Activated naive CD4-positive, alpha-beta T cell treated with anti-CD3 and anti-CD28 coated beads, Interleukin-2, amount 10 ng/mL, durations not matched to agents 7 days and 5 days (primary cell): ENCODE data around the gene MARK2.
A peak's percentile ranks its signal among the peaks of the same experiment; 100 is the strongest.

Experiments used
- CTCF ChIA-PET: fragments of 350-600 bp; sonication (Branson Sonifier 250); formaldehyde crosslinking; loops from one replicate; lab custom pipeline; 2021; ENCODE audit warnings: antibody characterized with exemption; lab: Charles Lee
- DNase-seq: peaks from one replicate; pipeline ENCODE4 v3.0.0-alpha.2; 2020
- H3K27ac Mint-ChIP-seq: one replicate; pipeline ENCODE4 v1.8.0; 2021; ENCODE audit warnings: mild to moderate bottlenecking, moderate library complexity, mixed read lengths
- H3K27me3 Mint-ChIP-seq: one replicate; pipeline ENCODE4 v1.8.0; 2021; ENCODE audit warnings: mild to moderate bottlenecking, mixed read lengths
- H3K36me3 Mint-ChIP-seq: one replicate; pipeline ENCODE4 v1.8.0; 2021; ENCODE audit warnings: mixed read lengths
- H3K4me1 Mint-ChIP-seq: one replicate; pipeline ENCODE4 v1.8.0; 2021; ENCODE audit warnings: mixed read lengths
- H3K4me3 Mint-ChIP-seq: one replicate; pipeline ENCODE4 v1.8.0; 2021; ENCODE audit warnings: mild to moderate bottlenecking, moderate library complexity, mixed read lengths
- H3K9me3 Mint-ChIP-seq: one replicate; pipeline ENCODE4 v1.8.0; 2021; ENCODE audit warnings: mixed read lengths

Gene MARK2

DNA sequence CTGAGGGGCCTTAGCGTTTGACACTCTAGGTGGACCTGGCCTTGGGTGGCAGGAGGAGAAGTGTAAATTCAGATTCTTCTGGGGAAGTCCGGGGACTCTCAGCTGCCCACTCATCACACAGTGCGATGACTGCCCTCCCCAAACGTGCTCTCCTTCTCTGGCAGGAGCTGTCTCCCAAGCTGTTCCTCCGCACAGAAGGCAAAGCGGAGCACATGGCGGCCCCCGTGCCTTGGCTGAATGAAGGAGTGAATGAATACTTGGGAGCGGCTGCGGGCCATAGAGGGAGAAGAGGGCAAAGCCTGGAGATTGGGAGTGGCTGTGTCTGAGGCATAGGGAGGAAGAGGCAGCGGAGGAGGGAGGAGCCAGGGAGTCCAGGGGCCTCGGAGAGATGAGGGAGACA is 93.0 kb downstream of the MARK2 start:
- no peak overlapping the region for H3K4me3 Mint-ChIP-seq
- H3K36me3 Mint-ChIP-seq = no peaks in the 10 kb centered on the region
- H3K27me3 Mint-ChIP-seq = peaks cover 46% of the 10 kb centered on the region
- no peaks in the 10 kb centered on the region for H3K9me3 Mint-ChIP-seq
- DNase-seq = no peak
- no peak overlapping the region for H3K27ac Mint-ChIP-seq
- H3K4me1 Mint-ChIP-seq = no peaks in the 10 kb centered on the region
- CTCF ChIA-PET = no interaction called here

- Mint-ChIP-seq H3K4me3 (no peak overlapping the region), H3K27me3 (peaks cover 32% of the 10 kb centered on the region), H3K4me1 (peaks cover 11% of the 10 kb centered on the region), H3K36me3 (no peaks in the 10 kb centered on the region), H3K9me3 (no peaks in the 10 kb centered on the region), H3K27ac (no peak overlapping the region)
- CTCF ChIA-PET = no interaction called here
- DNase-seq = no peak
These were observed 94.5 kb downstream of the MARK2 start for GRCh38 chr11:63933459-63933858.

GRCh38 chr11:63937713-63938478 is 99.0 kb downstream of the MARK2 start:
- H3K4me1 Mint-ChIP-seq = peaks cover 31% of the 10 kb centered on the region
- CTCF ChIA-PET = interaction anchor here (0.9 kb wide), 1 partner anchor 101 kb away, joined by 4 read pairs; no protein-coding TSS in a partner anchor

DNA sequence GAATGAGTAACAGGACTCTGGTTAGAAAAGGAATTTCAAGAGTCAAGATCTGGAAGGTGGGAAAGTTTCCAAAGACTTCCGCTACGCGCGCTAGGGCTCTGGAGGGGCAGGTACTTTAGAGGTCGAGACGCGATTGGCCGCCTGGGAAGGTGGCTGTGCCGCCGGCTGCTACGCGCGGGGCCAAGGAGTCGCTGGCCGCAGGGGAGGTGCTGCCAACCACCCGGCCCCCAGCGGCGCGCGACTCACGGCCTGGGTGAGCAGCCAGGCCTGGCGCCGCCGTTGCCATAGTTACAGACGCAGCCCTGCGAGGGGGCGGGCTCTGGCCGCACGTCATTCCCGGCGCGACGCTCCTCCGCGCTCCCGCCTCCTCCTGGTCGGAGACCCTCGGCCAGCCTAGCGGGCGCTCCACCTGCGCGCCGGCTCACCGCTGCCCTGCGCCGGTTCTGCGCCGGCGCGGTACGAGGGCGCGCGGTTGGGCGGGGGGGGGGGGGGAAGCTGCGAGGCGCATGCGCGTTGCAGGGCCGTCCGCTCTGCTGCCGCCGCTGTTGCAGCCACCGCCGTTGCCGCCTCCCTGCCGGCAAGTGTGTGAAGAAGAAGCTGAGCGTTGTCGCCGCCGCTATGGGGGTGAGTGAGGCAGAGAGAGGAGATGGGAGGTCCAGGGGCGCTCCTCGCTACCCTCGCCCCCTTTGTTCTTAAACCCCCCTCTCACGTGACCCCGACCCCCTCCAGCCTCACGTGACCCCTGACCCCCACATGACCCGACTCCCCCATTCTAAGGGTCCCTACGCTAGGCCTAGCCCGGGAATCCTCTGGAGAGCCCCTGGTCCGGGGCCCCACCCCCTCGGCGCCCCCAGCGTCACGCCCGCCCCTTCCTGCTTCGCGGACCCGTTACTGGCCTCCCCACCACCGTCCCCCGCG is 99.8 kb downstream of the MARK2 start, which contains the start of gene NAA40:
Gene NAA40, plus strand, starts transcription at position 524 of the 918 bp plus-strand sequence. Its CDS starts 95 bp downstream, at position 619.
- CTCF ChIA-PET = interaction anchor here (1.0 kb wide), 1 partner anchor 101 kb away, joined by 4 read pairs; no protein-coding TSS in a partner anchor
- Mint-ChIP-seq H3K27me3 (peaks cover 9% of the 10 kb centered on the region), H3K4me3 (peak within 1 kb of the TSS; percentile 83), H3K27ac (peak within 1 kb of the TSS; percentile 84), H3K4me1 (peaks cover 37% of the 10 kb centered on the region), H3K36me3 (peaks cover 6% of the 10 kb centered on the region), H3K9me3 (no peaks in the 10 kb centered on the region)
- DNase-seq = peak; percentile 94

More at GRCh38 chr11:63937713-63938478, 99.0 kb downstream of the MARK2 start:
- peaks cover 12% of the 10 kb centered on the region for H3K27me3 Mint-ChIP-seq
- H3K27ac Mint-ChIP-seq = peak overlapping the region; percentile 81
- no peaks in the 10 kb centered on the region for H3K9me3 Mint-ChIP-seq
- H3K36me3 Mint-ChIP-seq = peaks cover 6% of the 10 kb centered on the region
- peak overlapping the region; percentile 83 for H3K4me3 Mint-ChIP-seq
- peak; percentile 56 for DNase-seq

DNA sequence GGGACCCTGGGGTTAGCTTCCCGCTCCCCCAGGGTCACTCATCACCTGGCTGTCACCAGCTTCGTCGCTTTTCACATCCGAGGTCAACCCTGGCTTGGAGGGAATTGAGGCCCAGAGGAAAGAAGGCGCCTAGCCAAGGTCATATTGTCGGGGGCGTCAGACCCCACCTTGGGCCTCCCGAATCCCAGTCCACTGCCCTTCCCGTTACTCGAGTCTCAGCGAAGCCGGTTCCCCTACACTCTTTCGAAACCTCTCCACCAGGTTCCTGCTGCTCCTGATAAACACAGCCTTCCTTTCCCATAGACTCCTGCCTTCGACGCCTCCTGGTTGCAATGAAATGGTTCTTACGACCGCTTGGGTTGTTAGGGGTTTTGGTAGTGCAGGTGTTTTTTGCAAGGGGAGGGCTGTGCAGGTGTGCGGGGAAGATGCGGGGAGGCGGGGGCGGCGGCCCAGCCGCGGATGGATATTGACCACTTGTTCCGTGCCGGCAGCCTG is 100.5 kb downstream of the MARK2 start:
- Mint-ChIP-seq H3K4me3 (peak overlapping the region; percentile 83), H3K4me1 (peaks cover 43% of the 10 kb centered on the region)
- CTCF ChIA-PET = interaction anchor here (1.0 kb wide), 1 partner anchor 102 kb away, joined by 4 read pairs; no protein-coding TSS in a partner anchor

GRCh38 chr11:63940786-63941185 is 101.9 kb downstream of the MARK2 start:
- CTCF ChIA-PET = interaction anchor here (8.0 kb wide), 1 partner anchor 105 kb away, joined by 150 read pairs; the partner anchor contains the start of gene MARK2
- no peak for DNase-seq
- peaks cover 6% of the 10 kb centered on the region for H3K36me3 Mint-ChIP-seq
- peaks cover 44% of the 10 kb centered on the region for H3K4me1 Mint-ChIP-seq
- H3K4me3 Mint-ChIP-seq = peak overlapping the region; percentile 83
- no peaks in the 10 kb centered on the region for H3K9me3 Mint-ChIP-seq
- peaks cover 4% of the 10 kb centered on the region for H3K27me3 Mint-ChIP-seq
- H3K27ac Mint-ChIP-seq = no peak overlapping the region

More for the DNA sequence above, 100.5 kb downstream of the MARK2 start:
- no peaks in the 10 kb centered on the region for H3K9me3 Mint-ChIP-seq
- DNase-seq = no peak
- H3K36me3 Mint-ChIP-seq = peaks cover 6% of the 10 kb centered on the region
- peak overlapping the region; percentile 84 for H3K27ac Mint-ChIP-seq
- H3K27me3 Mint-ChIP-seq = peaks cover 9% of the 10 kb centered on the region

DNA sequence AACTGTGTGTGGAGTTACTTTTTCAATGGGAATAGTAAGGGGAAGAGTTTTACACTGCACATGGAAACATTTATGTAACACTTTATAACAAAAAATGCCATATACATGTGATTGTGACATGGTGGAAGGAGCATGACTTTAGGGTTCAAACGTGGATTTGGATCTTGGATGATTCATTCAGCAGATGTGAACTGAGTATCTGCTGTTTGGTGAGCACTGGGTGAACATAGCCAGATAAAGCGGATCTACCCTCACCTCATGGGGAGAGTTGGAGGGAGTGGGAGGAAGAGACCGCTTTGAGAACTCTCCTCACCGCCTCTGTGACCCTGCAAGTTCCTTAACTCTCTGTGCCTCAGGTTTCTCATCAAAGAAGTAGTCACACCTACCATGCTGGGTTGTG is 103.0 kb downstream of the MARK2 start:
- CTCF ChIA-PET = interaction anchor here (0.6 to 8.0 kb wide), 2 partner anchors 106 to 281 kb away, joined by 5 to 150 read pairs; partner anchors contain the start of gene MARK2
- Mint-ChIP-seq H3K4me1 (peaks cover 45% of the 10 kb centered on the region), H3K27ac (no peak overlapping the region), H3K36me3 (peaks cover 8% of the 10 kb centered on the region), H3K4me3 (no peak overlapping the region), H3K27me3 (no peaks in the 10 kb centered on the region), H3K9me3 (no peaks in the 10 kb centered on the region)
- no peak for DNase-seq

GRCh38 chr11:63942803-63943202 is 103.9 kb downstream of the MARK2 start:
- DNase-seq = no peak
- Mint-ChIP-seq H3K27ac (no peak overlapping the region), H3K9me3 (no peaks in the 10 kb centered on the region), H3K4me1 (peaks cover 41% of the 10 kb centered on the region), H3K27me3 (no peaks in the 10 kb centered on the region), H3K36me3 (peaks cover 8% of the 10 kb centered on the region), H3K4me3 (no peak overlapping the region)
- CTCF ChIA-PET = interaction anchor here (8.0 kb wide), 1 partner anchor 107 kb away, joined by 150 read pairs; the partner anchor contains the start of gene MARK2

DNA sequence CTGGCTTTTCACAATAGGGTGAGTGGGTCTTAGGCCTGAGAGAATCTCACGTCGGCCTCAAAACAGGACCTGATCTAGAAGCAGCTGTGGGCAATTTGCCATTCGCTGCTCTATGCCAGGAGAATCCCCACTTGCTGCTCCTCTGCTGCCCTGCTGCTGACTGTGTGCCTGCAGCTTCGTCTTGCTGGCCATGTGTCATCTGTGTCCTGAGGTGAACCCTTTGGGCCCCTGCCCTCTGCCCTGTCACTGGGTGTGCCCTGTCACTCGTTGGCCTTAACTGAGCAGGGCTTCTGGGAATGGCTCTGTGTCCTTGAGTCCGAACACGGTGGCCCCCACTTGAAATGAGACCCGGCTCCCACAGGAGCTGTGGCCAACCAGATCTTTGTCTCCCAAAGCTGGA is 106.1 kb downstream of the MARK2 start:
- Mint-ChIP-seq H3K4me1 (peaks cover 29% of the 10 kb centered on the region), H3K27ac (no peak overlapping the region), H3K27me3 (no peaks in the 10 kb centered on the region), H3K9me3 (no peaks in the 10 kb centered on the region), H3K4me3 (no peak overlapping the region), H3K36me3 (peaks cover 7% of the 10 kb centered on the region)
- DNase-seq = no peak
- CTCF ChIA-PET = interaction anchor here (0.7 to 8.0 kb wide), 13 partner anchors 15 to 464 kb away, joined by 3 to 150 read pairs (median 4); partner anchors contain the start of genes MARK2, RCOR2 and ZFTA

DNA sequence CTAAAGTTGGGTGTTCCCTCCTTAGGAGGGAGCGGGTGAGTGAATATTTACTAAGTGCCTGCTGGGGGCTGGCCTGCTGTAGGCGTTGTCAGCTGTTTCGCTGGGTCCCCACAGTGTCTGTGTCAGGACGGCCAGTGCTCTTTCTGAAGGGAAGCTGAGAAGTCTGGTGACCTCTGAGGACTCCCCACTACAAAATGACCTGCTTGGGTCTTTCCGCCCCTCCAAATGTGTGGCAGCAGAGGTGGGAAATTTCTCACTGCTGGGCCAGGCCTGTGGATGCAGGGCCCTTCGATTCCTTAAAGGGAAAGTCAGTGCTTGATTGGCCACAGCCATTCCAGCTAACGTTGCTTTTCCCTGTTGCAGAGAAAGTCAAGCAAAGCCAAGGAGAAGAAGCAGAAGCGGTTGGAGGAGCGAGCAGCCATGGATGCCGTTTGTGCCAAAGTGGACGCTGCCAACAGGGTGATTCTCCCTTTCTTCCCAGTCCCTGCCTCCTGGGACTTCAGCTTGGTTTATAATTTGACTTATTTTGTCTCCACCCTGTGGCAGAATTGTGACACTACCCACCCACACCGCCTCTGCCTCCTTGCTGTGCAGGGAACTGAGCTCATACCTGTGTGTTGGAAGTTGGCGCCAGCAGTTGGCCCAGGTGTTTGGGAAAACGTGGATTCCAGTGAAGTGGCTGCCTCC is 106.7 kb downstream of the MARK2 start:
- CTCF ChIA-PET = interaction anchor here (0.6 to 8.0 kb wide), 20 partner anchors 12 to 465 kb away, joined by 3 to 150 read pairs (median 3); partner anchors contain the start of genes COX8A, MARK2 and ZFTA
- Mint-ChIP-seq H3K9me3 (no peaks in the 10 kb centered on the region), H3K27ac (no peak overlapping the region), H3K4me3 (no peak overlapping the region), H3K4me1 (peaks cover 26% of the 10 kb centered on the region), H3K36me3 (peaks cover 6% of the 10 kb centered on the region), H3K27me3 (no peaks in the 10 kb centered on the region)
- peak; percentile 68 for DNase-seq

DNA sequence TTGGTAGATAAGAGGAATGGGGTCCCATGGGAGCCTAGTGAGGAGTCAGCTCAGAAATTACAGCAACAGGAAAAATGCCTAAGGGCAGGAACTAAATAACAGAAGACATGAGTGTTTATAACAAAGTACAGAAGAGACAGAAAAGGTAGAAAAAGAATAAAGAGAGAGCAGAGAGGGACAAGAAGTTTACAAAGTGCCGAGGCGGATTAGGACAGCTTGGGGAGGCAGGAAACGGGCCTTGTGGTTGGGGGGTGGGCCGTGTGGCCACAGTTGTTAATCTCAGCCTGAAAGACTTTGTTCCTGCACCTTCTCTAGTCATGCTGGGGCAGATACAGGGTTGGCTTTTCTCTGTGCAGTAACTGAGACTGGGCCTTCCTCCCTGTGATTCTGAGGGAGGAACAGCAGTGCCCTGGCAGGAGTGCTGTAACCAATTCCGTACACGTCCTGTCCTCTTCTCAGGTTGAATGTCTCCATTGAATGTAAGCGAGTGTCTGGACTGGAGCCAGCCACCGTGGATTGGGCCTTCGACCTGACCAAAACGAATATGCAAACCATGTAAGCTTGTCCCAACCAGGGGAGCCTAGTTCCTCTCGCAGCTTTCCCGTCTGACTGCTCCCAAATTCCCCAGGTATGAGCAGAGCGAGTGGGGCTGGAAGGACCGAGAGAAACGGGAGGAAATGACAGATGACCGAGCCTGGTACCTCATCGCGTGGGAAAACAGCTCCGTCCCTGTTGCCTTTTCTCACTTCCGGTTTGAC is 113.0 kb downstream of the MARK2 start:
- peaks cover 33% of the 10 kb centered on the region for H3K4me1 Mint-ChIP-seq
- peak overlapping the region; percentile 85 for H3K27ac Mint-ChIP-seq
- CTCF ChIA-PET = interaction anchor here (1.0 to 4.7 kb wide), 9 partner anchors 8 to 183 kb away, joined by 3 to 23 read pairs (median 4); partner anchors contain the start of genes RCOR2 and ZFTA
- DNase-seq = peak; percentile 76
- H3K27me3 Mint-ChIP-seq = no peaks in the 10 kb centered on the region
- peak overlapping the region; percentile 44 for H3K4me3 Mint-ChIP-seq
- no peaks in the 10 kb centered on the region for H3K9me3 Mint-ChIP-seq
- H3K36me3 Mint-ChIP-seq = peaks cover 50% of the 10 kb centered on the region

- peaks cover 53% of the 10 kb centered on the region for H3K36me3 Mint-ChIP-seq
- H3K27me3 Mint-ChIP-seq = no peaks in the 10 kb centered on the region
- no peaks in the 10 kb centered on the region for H3K9me3 Mint-ChIP-seq
- CTCF ChIA-PET = interaction anchor here (1.1 to 4.7 kb wide), 4 partner anchors 9 to 184 kb away, joined by 4 to 23 read pairs (median 6); partner anchors contain the start of gene ZFTA
- H3K27ac Mint-ChIP-seq = peak overlapping the region; percentile 85
- H3K4me3 Mint-ChIP-seq = peak overlapping the region; percentile 44
- peaks cover 34% of the 10 kb centered on the region for H3K4me1 Mint-ChIP-seq
- DNase-seq = no peak
These were observed 113.7 kb downstream of the MARK2 start for GRCh38 chr11:63952570-63952969.
